Thoracic aorta (tissue), 2 donors: ENCODE measurements around the gene NCKAP1. TPM values are rescaled to one million over a fixed set of nuclear protein-coding genes. Genes with fewer than 3 reads are reported as not detected.
"Not testable (repeated sequence)": the region's sequence is repeated elsewhere in the genome, so short reads cannot be mapped to it uniquely, and the experiment has no call there.

Experiments used
- ATAC-seq: fragments of 150-250 bp; one replicate; pipeline ENCODE4 v1.8.0; 2017; ENCODE audit warnings: low read depth; ENCODE audit not compliant: insufficient number of reproducible peaks, low FRiP score
- DNase-seq: peaks from one replicate; pipeline ENCODE4 v3.0.0-alpha.2; 2020; ENCODE audit warnings: low spot score
- H3K27ac ChIP-seq, 2 donors: fragments of 200-600 bp; sonication (generic); 1 replicate in 1 of 2; 2 replicates in 1 of 2; pipeline ENCODE4 v1.5.1; 2016; ENCODE audit warnings: mild to moderate bottlenecking in 2 of 2, moderate library complexity in 2 of 2
- H3K27me3 ChIP-seq: fragments of 200-600 bp; sonication (generic); replicated peaks from 2 replicates; pipeline ENCODE4 v1.6.0; 2016; ENCODE audit warnings: mild to moderate bottlenecking; ENCODE audit not compliant: insufficient read depth
- H3K36me3 ChIP-seq: fragments of 200-600 bp; sonication (generic); one replicate; pipeline ENCODE4 v1.5.1; 2016
- H3K4me1 ChIP-seq, 2 donors: fragments of 200-600 bp; sonication (generic); 1 replicate in 1 of 2; 2 replicates in 1 of 2; pipeline versions ENCODE4 v1.5.1 to v1.6.0; 2016; ENCODE audit warnings: low read depth in 2 of 2, mild to moderate bottlenecking in 1 of 2; ENCODE audit not compliant: control insufficient read depth in 1 of 2
- H3K4me3 ChIP-seq: fragments of 200-600 bp; sonication (generic); 2 replicates; pipeline ENCODE4 v1.5.1; 2016; ENCODE audit warnings: mild to moderate bottlenecking
- H3K9me3 ChIP-seq: fragments of 200-600 bp; sonication (generic); 2 replicates; pipeline ENCODE4 v1.5.1; 2016
- total RNA-seq, 2 donors: library from RNA; depleted of rRNA; stranded (reverse); fragments of >200 nt; gene quantifications; one replicate each; pipeline versions ENCODE4 v1.1.0 to v1.2.3, GENCODE V29; 2016
- TF ChIP-seq, protein P1 (sequence below): fragments of 200-600 bp; sonication (generic); IDR thresholded peaks from one replicate; pipeline ENCODE4 v1.5.1; 2019; ENCODE audit warnings: antibody characterized with exemption

NCKAP1 gene
- total RNA-seq, 2 donors from 2014 or later: 116 to 159 TPM

DNA sequence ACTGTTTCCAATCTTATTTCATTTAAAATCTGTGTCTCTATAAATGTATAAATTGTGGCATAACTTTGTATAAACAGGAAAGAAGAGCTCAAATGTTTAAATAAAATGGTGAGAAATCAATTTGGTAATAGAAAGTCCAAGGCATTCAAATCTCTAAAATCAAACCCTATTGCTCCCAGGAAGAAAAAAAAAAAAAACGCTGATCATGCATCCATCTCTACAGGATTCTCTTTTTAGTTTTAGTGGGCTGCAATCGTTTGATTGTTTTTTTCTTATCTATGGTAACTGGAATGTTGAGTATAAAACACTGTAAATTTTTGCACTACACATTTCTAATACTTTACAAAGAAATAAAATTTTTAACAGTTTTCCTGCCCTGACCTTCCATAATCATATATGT is 75.6 kb downstream of the NCKAP1 start:
- no peak overlapping the region for H3K27ac ChIP-seq
- peaks cover 6 to 7% of the 10 kb centered on the region in 2 donors for H3K4me1 ChIP-seq
- ATAC-seq (no peak), DNase-seq (no peak)
- TF ChIP-seq, protein P1, sequence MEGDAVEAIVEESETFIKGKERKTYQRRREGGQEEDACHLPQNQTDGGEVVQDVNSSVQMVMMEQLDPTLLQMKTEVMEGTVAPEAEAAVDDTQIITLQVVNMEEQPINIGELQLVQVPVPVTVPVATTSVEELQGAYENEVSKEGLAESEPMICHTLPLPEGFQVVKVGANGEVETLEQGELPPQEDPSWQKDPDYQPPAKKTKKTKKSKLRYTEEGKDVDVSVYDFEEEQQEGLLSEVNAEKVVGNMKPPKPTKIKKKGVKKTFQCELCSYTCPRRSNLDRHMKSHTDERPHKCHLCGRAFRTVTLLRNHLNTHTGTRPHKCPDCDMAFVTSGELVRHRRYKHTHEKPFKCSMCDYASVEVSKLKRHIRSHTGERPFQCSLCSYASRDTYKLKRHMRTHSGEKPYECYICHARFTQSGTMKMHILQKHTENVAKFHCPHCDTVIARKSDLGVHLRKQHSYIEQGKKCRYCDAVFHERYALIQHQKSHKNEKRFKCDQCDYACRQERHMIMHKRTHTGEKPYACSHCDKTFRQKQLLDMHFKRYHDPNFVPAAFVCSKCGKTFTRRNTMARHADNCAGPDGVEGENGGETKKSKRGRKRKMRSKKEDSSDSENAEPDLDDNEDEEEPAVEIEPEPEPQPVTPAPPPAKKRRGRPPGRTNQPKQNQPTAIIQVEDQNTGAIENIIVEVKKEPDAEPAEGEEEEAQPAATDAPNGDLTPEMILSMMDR: no peak
- H3K4me3 ChIP-seq: no peak overlapping the region
- peaks cover 10% of the 10 kb centered on the region for H3K36me3 ChIP-seq
- no peaks in the 10 kb centered on the region for H3K27me3 ChIP-seq
- H3K9me3 ChIP-seq: no peaks in the 10 kb centered on the region

DNA sequence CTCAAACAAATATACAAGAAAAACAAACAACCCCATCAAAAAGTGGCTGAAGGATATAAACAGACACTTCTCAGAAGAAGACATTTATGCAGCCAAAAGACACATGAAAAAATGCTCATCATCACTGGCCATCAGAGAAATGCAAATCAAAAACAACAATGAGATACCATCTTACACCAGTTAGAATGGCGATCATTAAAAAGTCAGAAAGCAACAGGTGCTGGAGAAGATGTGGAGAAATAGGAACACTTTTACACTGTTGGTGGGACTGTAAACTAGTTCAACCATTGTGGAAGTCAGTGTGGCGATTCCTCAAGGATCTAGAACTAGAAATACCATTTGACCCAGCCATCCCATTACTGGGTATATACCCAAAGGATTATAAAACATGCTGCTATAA is 77.4 kb downstream of the NCKAP1 start:
- not testable (repeated sequence) for H3K27ac ChIP-seq, H3K9me3 ChIP-seq, H3K4me3 ChIP-seq, ATAC-seq, H3K27me3 ChIP-seq, DNase-seq
- Histone ChIP-seq H3K4me1 (peaks cover 12 to 17% of the 10 kb centered on the region in 2 donors), H3K36me3 (peaks cover 13% of the 10 kb centered on the region)

DNA sequence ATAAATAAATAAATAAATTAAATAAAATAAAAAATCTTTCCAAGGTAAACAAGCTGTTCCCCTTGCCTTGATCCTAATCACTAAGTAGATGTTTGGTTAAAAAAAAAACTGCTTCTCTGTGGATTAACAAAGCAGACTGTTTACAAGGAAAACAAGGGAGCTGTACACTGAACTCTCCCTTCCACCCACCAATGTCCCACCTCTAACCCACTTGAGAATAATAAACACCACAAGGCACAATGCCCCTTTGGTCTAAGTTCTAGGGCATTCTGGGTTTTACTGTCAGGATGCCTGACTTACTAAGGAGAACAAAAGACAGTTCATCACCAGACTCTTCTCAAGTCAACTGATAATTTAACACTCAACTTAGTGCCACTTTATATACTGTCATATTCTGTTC is 83.5 kb downstream of the NCKAP1 start:
- Histone ChIP-seq H3K4me1 (peaks cover 19 to 44% of the 10 kb centered on the region in 2 donors), H3K9me3 (no peaks in the 10 kb centered on the region), H3K36me3 (peaks cover 3% of the 10 kb centered on the region), H3K4me3 (no peak overlapping the region), H3K27ac (no peak overlapping the region), H3K27me3 (no peaks in the 10 kb centered on the region)
- DNase-seq (no peak), ATAC-seq (no peak)
- TF ChIP-seq, protein P1: no peak

DNA sequence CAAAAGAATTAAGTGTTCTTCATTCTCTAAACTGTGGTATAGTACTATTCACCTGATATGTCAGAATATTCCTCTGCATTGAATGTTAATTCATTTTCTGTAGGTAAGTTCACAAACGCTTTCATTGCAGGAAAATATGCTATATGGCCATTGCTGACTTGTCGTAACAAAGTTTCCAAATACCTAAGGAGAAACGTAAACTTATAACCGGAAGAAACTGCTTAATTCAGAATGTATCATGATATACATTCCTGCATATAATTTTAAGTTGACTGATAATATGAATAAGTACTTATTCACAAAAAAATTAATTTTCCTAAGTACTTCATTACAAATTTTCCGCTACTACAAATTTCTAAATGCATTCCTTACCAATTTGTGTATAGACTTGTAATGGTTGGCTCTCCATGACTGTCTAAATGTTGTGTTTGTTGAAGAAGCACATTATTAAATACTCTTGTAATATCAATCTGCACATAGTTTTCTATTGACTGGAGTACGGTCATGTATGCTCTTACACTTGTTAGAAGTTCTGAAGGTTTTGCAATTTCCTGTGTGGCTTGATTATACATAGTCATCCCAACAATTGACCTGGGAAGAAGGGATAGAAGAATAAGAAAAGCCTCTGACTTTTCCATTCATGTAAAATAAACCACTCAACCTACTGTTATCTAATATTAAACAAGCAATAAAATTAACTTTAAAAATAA is 85.4 kb downstream of the NCKAP1 start:
- H3K4me1 ChIP-seq: peaks cover 14 to 50% of the 10 kb centered on the region in 2 donors
- TF ChIP-seq, protein P1: no peak
- H3K27me3 ChIP-seq: no peaks in the 10 kb centered on the region
- no peaks in the 10 kb centered on the region for H3K9me3 ChIP-seq
- no peak for DNase-seq
- peak overlapping the region in 1 of 2 donors; percentile 49 for H3K27ac ChIP-seq
- ATAC-seq: no peak
- H3K36me3 ChIP-seq: peaks cover 3% of the 10 kb centered on the region
- no peak overlapping the region for H3K4me3 ChIP-seq

DNA sequence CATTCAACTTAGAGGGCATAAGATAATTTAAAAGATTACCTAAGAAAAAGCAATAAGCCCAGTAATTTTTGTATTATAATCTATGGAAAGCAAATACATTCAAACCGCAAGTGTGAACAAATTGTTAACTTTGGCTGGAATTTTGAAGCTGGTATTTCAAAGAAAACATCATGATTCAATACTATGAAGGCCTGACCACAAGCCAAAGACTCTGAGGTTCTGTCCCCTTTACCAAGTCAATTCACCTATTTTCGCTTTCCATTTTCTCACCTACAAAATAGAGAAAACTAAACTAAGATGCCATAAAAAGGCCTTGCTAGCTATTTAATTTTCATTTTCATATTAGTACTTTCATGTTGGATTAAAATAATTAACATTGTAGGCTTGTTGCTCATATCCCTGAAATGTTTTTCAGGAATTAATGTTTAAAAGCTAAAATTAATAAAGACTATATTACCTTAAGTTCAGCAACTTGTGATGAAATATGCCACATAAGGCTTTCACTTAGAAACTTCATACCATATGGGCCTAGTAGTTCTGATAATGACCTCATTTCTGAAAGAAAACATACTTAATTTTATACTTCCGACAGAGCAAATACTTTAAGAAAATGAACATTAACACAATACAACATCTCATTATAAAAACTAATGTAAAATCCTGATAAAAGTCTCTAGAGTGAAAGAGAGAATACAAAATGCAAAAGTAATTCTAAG is 86.2 kb downstream of the NCKAP1 start:
- Histone ChIP-seq H3K27ac (peak overlapping the region in 1 of 2 donors; percentile 49), H3K27me3 (no peaks in the 10 kb centered on the region), H3K4me1 (peaks cover 13 to 42% of the 10 kb centered on the region in 2 donors), H3K36me3 (peaks cover 3% of the 10 kb centered on the region), H3K4me3 (peak overlapping the region; percentile 28), H3K9me3 (no peaks in the 10 kb centered on the region)
- no peak for DNase-seq
- ATAC-seq: no peak
- TF ChIP-seq, protein P1: no peak
